ENCODE results near the gene CLIP2.

GRCh38 chr7:74449144-74449543 is 159.9 kb downstream of the CLIP2 start:
- TF ChIP-seq CTCF (conservative IDR thresholded peaks at IDR 0.05) (no peak), EZH2 (IDR thresholded peaks at IDR 0.05; ENCODE audit: low read depth) (no peak)

Data from PC-9 (cell line).